Peyer's patch (tissue), 4 donors: Measurements from ENCODE around the gene GNG12.

Source experiments
- POLR2A ChIP-seq, 2 donors: fragments of 450-650 bp; IDR thresholded peaks; one replicate each; pipeline ENCODE4 v1.5.1; 2017; ENCODE audit warnings: antibody characterized with exemption in 2 of 2, mild to moderate bottlenecking in 2 of 2, moderate library complexity in 2 of 2
- TF ChIP-seq, protein P1 (sequence below), 6 experiments: fragments of 450-650 bp in 4 of 6; fragments of 200-600 bp in 2 of 6; sonication (generic) in 1 of 6; IDR thresholded peaks; one replicate each; pipeline ENCODE4 v1.5.1; 2017 to 2019; ENCODE audit warnings: antibody characterized with exemption in 6 of 6, mild to moderate bottlenecking in 3 of 6, moderate library complexity in 1 of 6

DNA sequence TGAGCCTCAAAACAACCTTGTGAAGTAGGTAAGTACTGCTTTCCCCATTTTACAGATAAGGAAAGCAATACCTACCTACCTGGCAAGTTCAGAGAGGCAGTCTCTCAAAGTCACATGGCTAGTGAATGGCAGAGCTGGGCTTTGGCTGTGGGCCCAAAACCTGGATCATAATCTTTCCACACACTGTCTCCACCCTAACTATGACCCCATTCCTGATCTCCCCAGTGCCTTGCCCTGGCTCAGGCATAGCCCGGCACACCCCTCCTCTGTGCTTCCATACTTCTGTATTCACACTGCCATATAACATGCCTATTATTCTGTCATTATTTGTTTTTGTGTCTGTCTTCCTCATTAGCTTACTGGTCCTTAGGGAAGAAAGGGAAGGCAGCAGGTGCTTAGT, 15.9 kb downstream of the GNG12 start:
- peak in 1 of 2 donors; percentile 34 for TF ChIP-seq POLR2A (IDR thresholded peaks at IDR 0.05)
- TF ChIP-seq, protein P1, sequence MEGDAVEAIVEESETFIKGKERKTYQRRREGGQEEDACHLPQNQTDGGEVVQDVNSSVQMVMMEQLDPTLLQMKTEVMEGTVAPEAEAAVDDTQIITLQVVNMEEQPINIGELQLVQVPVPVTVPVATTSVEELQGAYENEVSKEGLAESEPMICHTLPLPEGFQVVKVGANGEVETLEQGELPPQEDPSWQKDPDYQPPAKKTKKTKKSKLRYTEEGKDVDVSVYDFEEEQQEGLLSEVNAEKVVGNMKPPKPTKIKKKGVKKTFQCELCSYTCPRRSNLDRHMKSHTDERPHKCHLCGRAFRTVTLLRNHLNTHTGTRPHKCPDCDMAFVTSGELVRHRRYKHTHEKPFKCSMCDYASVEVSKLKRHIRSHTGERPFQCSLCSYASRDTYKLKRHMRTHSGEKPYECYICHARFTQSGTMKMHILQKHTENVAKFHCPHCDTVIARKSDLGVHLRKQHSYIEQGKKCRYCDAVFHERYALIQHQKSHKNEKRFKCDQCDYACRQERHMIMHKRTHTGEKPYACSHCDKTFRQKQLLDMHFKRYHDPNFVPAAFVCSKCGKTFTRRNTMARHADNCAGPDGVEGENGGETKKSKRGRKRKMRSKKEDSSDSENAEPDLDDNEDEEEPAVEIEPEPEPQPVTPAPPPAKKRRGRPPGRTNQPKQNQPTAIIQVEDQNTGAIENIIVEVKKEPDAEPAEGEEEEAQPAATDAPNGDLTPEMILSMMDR (IDR thresholded peaks at IDR 0.05) = no peak
